Measurements from ENCODE around the gene GKN1. TPM values are rescaled to one million over a fixed set of nuclear protein-coding genes. Genes with fewer than 3 reads are reported as not detected.

Gene GKN1
- total RNA-seq, 1 experiment from 2014 or later = not detected

DNA sequence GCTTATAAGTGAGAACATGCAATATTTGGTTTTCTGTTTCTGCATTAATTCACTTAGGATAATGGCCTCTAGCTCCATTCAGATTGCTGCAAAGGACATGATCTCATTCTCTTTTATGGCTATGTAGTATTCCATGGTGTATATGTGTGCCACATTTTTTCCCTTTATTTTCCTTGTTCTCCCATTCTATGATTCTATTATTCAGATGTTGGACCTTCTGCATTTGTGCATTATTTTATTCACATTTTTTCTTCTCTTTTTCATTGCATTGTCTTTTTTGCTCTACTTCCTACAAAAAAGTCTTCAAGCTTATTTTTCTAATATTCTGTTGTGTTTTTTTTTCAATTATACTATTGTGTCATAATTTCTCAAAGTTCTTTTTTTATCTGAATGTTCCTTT lies 27.4 kb downstream of the GKN1 start:
- Histone ChIP-seq H3K4me3 (ENCODE audit: low read depth, low read length, poor library complexity, severe bottlenecking) (no peak overlapping the region), H3K27me3 (replicated peaks; ENCODE audit: insufficient read depth, low read depth, low read length, poor library complexity) (no peaks in the 10 kb centered on the region), H3K9me3 (ENCODE audit: low read depth, low read length, poor library complexity, severe bottlenecking) (peaks cover 10% of the 10 kb centered on the region), H3K36me3 (ENCODE audit: insufficient read depth, low read length, poor library complexity, severe bottlenecking) (no peaks in the 10 kb centered on the region), H3K4me1 (ENCODE audit: insufficient read depth, low read length, poor library complexity, severe bottlenecking) (no peaks in the 10 kb centered on the region), H3K27ac (ENCODE audit: low read depth, low read length, poor library complexity, severe bottlenecking) (no peak overlapping the region)
- no peak for TF ChIP-seq EZH2 (IDR thresholded peaks at IDR 0.05; ENCODE audit: borderline replicate concordance, low read depth, low read length, poor library complexity, severe bottlenecking)
- TF ChIP-seq, protein P1, sequence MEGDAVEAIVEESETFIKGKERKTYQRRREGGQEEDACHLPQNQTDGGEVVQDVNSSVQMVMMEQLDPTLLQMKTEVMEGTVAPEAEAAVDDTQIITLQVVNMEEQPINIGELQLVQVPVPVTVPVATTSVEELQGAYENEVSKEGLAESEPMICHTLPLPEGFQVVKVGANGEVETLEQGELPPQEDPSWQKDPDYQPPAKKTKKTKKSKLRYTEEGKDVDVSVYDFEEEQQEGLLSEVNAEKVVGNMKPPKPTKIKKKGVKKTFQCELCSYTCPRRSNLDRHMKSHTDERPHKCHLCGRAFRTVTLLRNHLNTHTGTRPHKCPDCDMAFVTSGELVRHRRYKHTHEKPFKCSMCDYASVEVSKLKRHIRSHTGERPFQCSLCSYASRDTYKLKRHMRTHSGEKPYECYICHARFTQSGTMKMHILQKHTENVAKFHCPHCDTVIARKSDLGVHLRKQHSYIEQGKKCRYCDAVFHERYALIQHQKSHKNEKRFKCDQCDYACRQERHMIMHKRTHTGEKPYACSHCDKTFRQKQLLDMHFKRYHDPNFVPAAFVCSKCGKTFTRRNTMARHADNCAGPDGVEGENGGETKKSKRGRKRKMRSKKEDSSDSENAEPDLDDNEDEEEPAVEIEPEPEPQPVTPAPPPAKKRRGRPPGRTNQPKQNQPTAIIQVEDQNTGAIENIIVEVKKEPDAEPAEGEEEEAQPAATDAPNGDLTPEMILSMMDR (conservative IDR thresholded peaks at IDR 0.05; ENCODE audit: low read depth, low read length) = no peak
- intact Hi-C loops (cut with micrococcal nuclease; ENCODE audit: unreplicated experiment) = no loop called here
- no peak for DNase-seq (ENCODE audit: low spot score)
- ChIA-PET POLR2A (ENCODE audit: low non-redundant PET) (no interaction called here), CTCF (no interaction called here)
- no TSS peak for BruUV-seq (replicated peaks)

DNA sequence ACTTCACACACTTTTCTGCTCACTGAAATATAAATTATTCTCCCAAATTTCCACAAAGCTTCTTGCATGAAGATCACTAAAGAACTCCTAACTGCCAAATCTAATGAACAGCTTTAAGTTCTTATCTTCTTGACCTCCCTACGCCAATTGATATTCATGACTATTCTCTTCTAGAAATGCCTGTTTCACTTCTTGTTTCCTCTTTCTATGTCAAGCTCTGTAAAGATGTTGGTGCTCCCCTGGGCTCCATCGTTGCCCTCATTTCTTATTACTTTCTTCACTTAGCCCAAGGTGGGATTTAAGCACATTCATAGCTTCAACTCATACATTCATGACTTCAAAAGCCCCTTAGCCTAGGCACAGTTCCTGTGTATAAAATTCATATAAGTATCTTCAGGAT lies 29.3 kb downstream of the GKN1 start:
- H3K27me3 ChIP-seq (replicated peaks; ENCODE audit: insufficient read depth, low read depth, low read length, poor library complexity) = no peaks in the 10 kb centered on the region
- no peak for DNase-seq (ENCODE audit: low spot score)
- H3K36me3 ChIP-seq (ENCODE audit: insufficient read depth, low read length, poor library complexity, severe bottlenecking) = no peaks in the 10 kb centered on the region
- intact Hi-C loops (cut with micrococcal nuclease; ENCODE audit: unreplicated experiment) = no loop called here
- no peak overlapping the region for H3K27ac ChIP-seq (ENCODE audit: low read depth, low read length, poor library complexity, severe bottlenecking)
- TF ChIP-seq EZH2 (IDR thresholded peaks at IDR 0.05; ENCODE audit: borderline replicate concordance, low read depth, low read length, poor library complexity, severe bottlenecking) = no peak
- TF ChIP-seq, protein P1 (conservative IDR thresholded peaks at IDR 0.05; ENCODE audit: low read depth, low read length) = no peak
- POLR2A ChIA-PET (ENCODE audit: low non-redundant PET) = no interaction called here
- CTCF ChIA-PET = no interaction called here
- no peak overlapping the region for H3K4me3 ChIP-seq (ENCODE audit: low read depth, low read length, poor library complexity, severe bottlenecking)
- H3K9me3 ChIP-seq (ENCODE audit: low read depth, low read length, poor library complexity, severe bottlenecking) = peaks cover 10% of the 10 kb centered on the region
- no peaks in the 10 kb centered on the region for H3K4me1 ChIP-seq (ENCODE audit: insufficient read depth, low read length, poor library complexity, severe bottlenecking)
- BruUV-seq (replicated peaks) = no TSS peak

DNA sequence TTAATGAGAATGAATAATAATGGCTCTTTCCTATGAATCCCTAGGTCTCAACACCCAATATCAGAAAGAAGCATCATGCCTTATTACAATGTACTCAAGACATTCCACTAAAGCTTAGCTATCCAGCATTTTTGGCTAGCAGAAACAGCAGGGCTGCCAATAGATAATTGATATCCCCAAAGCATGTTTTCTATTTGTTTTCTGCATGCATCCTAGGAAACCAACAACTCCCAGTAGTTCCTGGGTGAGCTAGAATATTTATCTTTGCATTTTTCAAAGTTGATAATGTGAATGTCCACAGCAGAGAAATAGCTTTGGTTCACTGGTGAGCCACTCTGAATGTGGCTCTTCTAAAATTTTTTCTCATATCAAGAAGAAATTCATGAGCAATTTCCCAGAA lies 32.7 kb downstream of the GKN1 start:
- Histone ChIP-seq H3K27me3 (replicated peaks; ENCODE audit: insufficient read depth, low read depth, low read length, poor library complexity) (no peaks in the 10 kb centered on the region), H3K27ac (ENCODE audit: low read depth, low read length, poor library complexity, severe bottlenecking) (no peak overlapping the region), H3K4me3 (ENCODE audit: low read depth, low read length, poor library complexity, severe bottlenecking) (no peak overlapping the region), H3K4me1 (ENCODE audit: insufficient read depth, low read length, poor library complexity, severe bottlenecking) (peaks cover 19% of the 10 kb centered on the region), H3K9me3 (ENCODE audit: low read depth, low read length, poor library complexity, severe bottlenecking) (no peaks in the 10 kb centered on the region), H3K36me3 (ENCODE audit: insufficient read depth, low read length, poor library complexity, severe bottlenecking) (no peaks in the 10 kb centered on the region)
- ChIA-PET CTCF (no interaction called here), POLR2A (ENCODE audit: low non-redundant PET) (no interaction called here)
- TF ChIP-seq, protein P1 (conservative IDR thresholded peaks at IDR 0.05; ENCODE audit: low read depth, low read length) = no peak
- TF ChIP-seq EZH2 (IDR thresholded peaks at IDR 0.05; ENCODE audit: borderline replicate concordance, low read depth, low read length, poor library complexity, severe bottlenecking) = no peak
- DNase-seq (ENCODE audit: low spot score) = no peak
- no TSS peak for BruUV-seq (replicated peaks)
- intact Hi-C loops (cut with micrococcal nuclease; ENCODE audit: unreplicated experiment) = no loop called here

Measured in A673 (cell line).